Epithelial cell of proximal tubule (primary cell): ENCODE results near the gene SLC9A9. TPM values are rescaled to one million over a fixed set of nuclear protein-coding genes. Genes with fewer than 3 reads are reported as not detected.
"Not testable (repeated sequence)": the region's sequence is repeated elsewhere in the genome, so short reads cannot be mapped to it uniquely, and the experiment has no call there.

Experiments used
- DNase-seq: peaks from one replicate; pipeline ENCODE4 v3.0.0-alpha.2; 2011; ENCODE audit warnings: low read depth
- H3K4me3 ChIP-seq: 2 replicates; pipeline ENCODE4 v1.5.1; 2011; ENCODE audit warnings: low read depth, mild to moderate bottlenecking, low read length
- total RNA-seq: library from RNA; depleted of rRNA; stranded (reverse); fragments of >200 nt; gene quantifications from 2 replicates; pipeline ENCODE4 v1.2.3, GENCODE V29; 2015
- TF ChIP-seq, protein P1 (sequence below): conservative IDR thresholded peaks from 2 replicates; pipeline ENCODE4 v1.5.1; 2012; ENCODE audit warnings: low read depth, mild to moderate bottlenecking, low read length

Gene SLC9A9
- total RNA-seq, 1 donor from 2014 or later, result 0.17 TPM

- DNase-seq, result no peak
- H3K4me3 ChIP-seq, result no peak overlapping the region
- TF ChIP-seq, protein P1, sequence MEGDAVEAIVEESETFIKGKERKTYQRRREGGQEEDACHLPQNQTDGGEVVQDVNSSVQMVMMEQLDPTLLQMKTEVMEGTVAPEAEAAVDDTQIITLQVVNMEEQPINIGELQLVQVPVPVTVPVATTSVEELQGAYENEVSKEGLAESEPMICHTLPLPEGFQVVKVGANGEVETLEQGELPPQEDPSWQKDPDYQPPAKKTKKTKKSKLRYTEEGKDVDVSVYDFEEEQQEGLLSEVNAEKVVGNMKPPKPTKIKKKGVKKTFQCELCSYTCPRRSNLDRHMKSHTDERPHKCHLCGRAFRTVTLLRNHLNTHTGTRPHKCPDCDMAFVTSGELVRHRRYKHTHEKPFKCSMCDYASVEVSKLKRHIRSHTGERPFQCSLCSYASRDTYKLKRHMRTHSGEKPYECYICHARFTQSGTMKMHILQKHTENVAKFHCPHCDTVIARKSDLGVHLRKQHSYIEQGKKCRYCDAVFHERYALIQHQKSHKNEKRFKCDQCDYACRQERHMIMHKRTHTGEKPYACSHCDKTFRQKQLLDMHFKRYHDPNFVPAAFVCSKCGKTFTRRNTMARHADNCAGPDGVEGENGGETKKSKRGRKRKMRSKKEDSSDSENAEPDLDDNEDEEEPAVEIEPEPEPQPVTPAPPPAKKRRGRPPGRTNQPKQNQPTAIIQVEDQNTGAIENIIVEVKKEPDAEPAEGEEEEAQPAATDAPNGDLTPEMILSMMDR, result no peak
These were observed 135.7 kb downstream of the SLC9A9 start for GRCh38 chr3:143712522-143712921.

GRCh38 chr3:143707848-143708247 is 140.4 kb downstream of the SLC9A9 start:
- DNase-seq, result peak; percentile 2
- TF ChIP-seq, protein P1, result no peak
- H3K4me3 ChIP-seq, result no peak overlapping the region

GRCh38 chr3:143700431-143700975 is 147.8 kb downstream of the SLC9A9 start:
- no peak for DNase-seq
- no peak overlapping the region for H3K4me3 ChIP-seq
- TF ChIP-seq, protein P1, result no peak

DNA sequence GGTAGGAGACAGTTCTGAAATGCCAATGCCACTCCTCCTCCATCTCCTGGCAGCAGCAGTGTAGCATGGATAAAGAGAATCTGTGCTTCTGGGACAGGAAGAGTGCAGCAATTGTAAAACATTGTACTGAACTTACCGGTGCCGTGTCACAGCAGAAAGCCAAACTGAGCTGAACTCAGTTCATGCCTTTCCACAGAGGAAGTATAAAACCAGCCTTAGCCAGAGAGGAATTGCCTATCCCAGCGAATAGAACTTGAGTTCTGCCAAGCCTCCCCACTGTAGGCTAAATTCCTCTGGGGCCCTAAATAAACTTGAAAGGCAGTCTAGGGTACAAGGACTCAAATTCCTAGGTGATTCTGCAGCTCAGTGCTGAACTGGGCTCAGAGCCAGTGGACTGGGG is 148.8 kb downstream of the SLC9A9 start:
- TF ChIP-seq, protein P1, result no peak
- H3K4me3 ChIP-seq, result no peak overlapping the region
- no peak for DNase-seq

GRCh38 chr3:143698682-143699303 is 149.5 kb downstream of the SLC9A9 start:
- no peak overlapping the region for H3K4me3 ChIP-seq
- TF ChIP-seq, protein P1, result no peak
- no peak for DNase-seq

GRCh38 chr3:143697975-143698374 is 150.3 kb downstream of the SLC9A9 start:
- TF ChIP-seq, protein P1, result peak; percentile 31
- no peak overlapping the region for H3K4me3 ChIP-seq
- no peak for DNase-seq

DNA sequence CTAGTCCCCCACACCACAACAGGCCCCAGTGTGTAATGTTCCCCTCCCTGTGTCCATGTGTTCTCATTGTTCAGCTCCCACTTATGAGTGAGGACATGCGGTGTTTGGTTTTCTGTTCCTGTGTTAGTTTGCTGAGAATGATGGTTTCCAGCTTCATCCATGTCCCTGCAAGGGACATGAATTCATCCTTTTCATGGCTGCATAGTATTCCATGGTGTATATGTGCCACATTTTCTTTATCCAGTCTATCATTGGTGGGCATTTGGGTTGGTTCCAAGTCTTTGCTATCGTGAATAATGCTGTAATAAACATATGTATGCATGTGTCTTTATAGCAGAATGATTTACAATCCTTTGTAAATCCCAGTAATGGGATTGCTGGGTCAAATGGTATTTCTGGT is 152.9 kb downstream of the SLC9A9 start:
- DNase-seq, H3K4me3 ChIP-seq: not testable (repeated sequence)
